ENCODE measurements around the gene GDAP1L1.

- TF ChIP-seq CTCF (IDR thresholded peaks at IDR 0.05): no peak
- no peak for TF ChIP-seq POLR2AphosphoS5 (IDR thresholded peaks at IDR 0.05)
- TF ChIP-seq POLR2A (IDR thresholded peaks at IDR 0.05): no peak
- no peak for TF ChIP-seq EP300 (IDR thresholded peaks at IDR 0.05)
Measured at GRCh38 chr20:44284032-44284431, 36.9 kb downstream of the GDAP1L1 start.

Data from stomach (tissue), 4 donors.